Nephron (organoid): ENCODE measurements around the gene PNLIPRP1.

Experiments used
- H3K27ac Mint-ChIP-seq, 3 experiments: 2 replicates each; pipeline ENCODE4 v1.8.0; 2020; ENCODE audit warnings: mixed read lengths in 3 of 3, mild to moderate bottlenecking in 2 of 3, moderate library complexity in 1 of 3
- H3K27me3 Mint-ChIP-seq: 2 replicates; pipeline ENCODE4 v1.8.0; 2021; ENCODE audit warnings: low read depth, mild to moderate bottlenecking, moderate library complexity, mixed read lengths
- H3K36me3 Mint-ChIP-seq: 2 replicates; pipeline ENCODE4 v1.8.0; 2020; ENCODE audit warnings: low read depth, mixed read lengths
- H3K4me1 Mint-ChIP-seq: 2 replicates; pipeline ENCODE4 v1.8.0; 2020; ENCODE audit warnings: mixed read lengths
- H3K4me3 Mint-ChIP-seq, 3 experiments: 2 replicates each; pipeline ENCODE4 v1.8.0; 2020; ENCODE audit warnings: mild to moderate bottlenecking in 3 of 3, mixed read lengths in 3 of 3, moderate library complexity in 2 of 3
- H3K9me3 Mint-ChIP-seq: 2 replicates; pipeline ENCODE4 v1.8.0; 2020; ENCODE audit warnings: mixed read lengths
- CTCF ChIP-seq, 3 experiments: fragments of 200-600 bp; sonication (generic); IDR thresholded peaks; one replicate each; pipeline ENCODE4 v1.5.0; 2021; ENCODE audit warnings: antibody characterized with exemption in 3 of 3; ENCODE audit not compliant: unreplicated experiment in 3 of 3

The PNLIPRP1 gene

GRCh38 chr10:116620423-116621400 is 30.0 kb downstream of the PNLIPRP1 start, which contains the start of gene PNLIPRP2:
TSS of gene PNLIPRP2 (plus strand) at chr10:116620953.
- Mint-ChIP-seq H3K36me3 (no peaks in the 10 kb centered on the region), H3K4me3 (no peak within 1 kb of the TSS)
- TF ChIP-seq CTCF (IDR thresholded peaks at IDR 0.05; ENCODE audit: unreplicated experiment in 3 of 3): no peak

DNA sequence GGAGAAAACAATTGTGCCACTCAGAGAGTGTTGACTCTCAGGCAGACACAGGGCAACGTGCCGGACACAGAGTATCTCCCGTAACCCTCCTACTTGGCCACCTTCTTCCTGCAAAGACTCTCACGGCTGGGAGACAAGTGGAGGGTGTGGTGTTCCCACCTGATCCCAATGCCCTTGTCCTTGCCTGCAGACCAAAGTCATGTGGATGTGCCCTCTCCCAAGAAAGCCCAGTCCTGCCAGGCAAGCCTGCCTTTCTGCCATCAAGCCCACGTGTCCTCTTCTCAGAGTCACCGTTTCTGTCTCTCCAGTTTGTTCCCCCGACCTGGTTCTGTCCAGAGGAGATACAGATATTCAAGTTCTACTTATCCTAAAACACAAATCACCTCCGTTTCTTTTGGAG is 30.7 kb downstream of the PNLIPRP1 start:
- H3K36me3 Mint-ChIP-seq: no peaks in the 10 kb centered on the region
- H3K27me3 Mint-ChIP-seq: peaks cover 17% of the 10 kb centered on the region
- no peaks in the 10 kb centered on the region for H3K9me3 Mint-ChIP-seq
- no peak overlapping the region for H3K4me3 Mint-ChIP-seq
- H3K4me1 Mint-ChIP-seq: no peaks in the 10 kb centered on the region
- TF ChIP-seq CTCF (IDR thresholded peaks at IDR 0.05; ENCODE audit: unreplicated experiment in 3 of 3): no peak
- no peak overlapping the region for H3K27ac Mint-ChIP-seq

More at GRCh38 chr10:116620423-116621400, 30.0 kb downstream of the PNLIPRP1 start, which contains the start of gene PNLIPRP2:
- Mint-ChIP-seq H3K27me3 (peaks cover 9% of the 10 kb centered on the region), H3K9me3 (no peaks in the 10 kb centered on the region), H3K27ac (no peak within 1 kb of the TSS), H3K4me1 (no peaks in the 10 kb centered on the region)

DNA sequence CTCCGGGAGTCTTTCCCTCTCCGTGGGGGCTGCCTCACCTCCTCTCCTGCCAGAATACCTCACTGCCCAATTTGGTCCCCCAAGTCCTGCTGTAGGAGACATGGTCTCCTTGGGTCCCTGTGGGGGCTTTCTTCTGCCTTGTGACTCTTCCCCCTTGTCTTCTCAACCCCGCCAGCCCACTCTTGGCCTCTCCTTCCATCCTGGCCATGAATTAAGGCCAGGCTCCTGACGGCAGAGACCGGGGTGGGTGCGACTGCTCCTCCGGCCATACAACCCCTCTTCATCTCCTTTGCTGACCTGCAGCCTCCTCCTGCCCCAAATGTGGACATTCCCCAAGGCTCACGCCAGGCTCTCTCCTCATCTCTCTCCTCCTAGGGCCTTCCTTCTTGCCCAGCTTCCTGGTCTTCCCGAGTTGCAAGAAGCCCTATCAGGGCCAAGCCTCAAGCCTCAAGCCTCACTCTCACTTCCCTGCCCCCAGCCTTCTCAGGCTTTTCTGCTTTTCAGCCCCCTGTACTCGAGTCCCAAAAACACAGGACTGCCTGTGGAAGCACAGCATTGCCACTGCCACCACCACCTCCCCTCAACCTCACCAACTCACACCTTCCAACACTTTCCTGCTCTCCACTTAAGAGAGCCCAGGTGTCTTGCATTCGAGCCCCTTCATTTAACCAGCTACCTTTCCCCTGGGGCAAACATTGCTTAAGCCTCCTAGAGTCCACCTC is 31.3 kb downstream of the PNLIPRP1 start:
- no peaks in the 10 kb centered on the region for H3K36me3 Mint-ChIP-seq
- TF ChIP-seq CTCF (IDR thresholded peaks at IDR 0.05; ENCODE audit: unreplicated experiment in 3 of 3): no peak
- no peak overlapping the region for H3K27ac Mint-ChIP-seq
- H3K9me3 Mint-ChIP-seq: no peaks in the 10 kb centered on the region
- H3K4me3 Mint-ChIP-seq: no peak overlapping the region
- peaks cover 23% of the 10 kb centered on the region for H3K27me3 Mint-ChIP-seq
- no peaks in the 10 kb centered on the region for H3K4me1 Mint-ChIP-seq

GRCh38 chr10:116625845-116626244 is 35.1 kb downstream of the PNLIPRP1 start:
- Mint-ChIP-seq H3K9me3 (no peaks in the 10 kb centered on the region), H3K4me1 (no peaks in the 10 kb centered on the region), H3K36me3 (no peaks in the 10 kb centered on the region), H3K27ac (no peak overlapping the region), H3K4me3 (no peak overlapping the region), H3K27me3 (peaks cover 43% of the 10 kb centered on the region)
- no peak for TF ChIP-seq CTCF (IDR thresholded peaks at IDR 0.05; ENCODE audit: unreplicated experiment in 3 of 3)

- no peak overlapping the region for H3K27ac Mint-ChIP-seq
- H3K27me3 Mint-ChIP-seq: peaks cover 49% of the 10 kb centered on the region
- TF ChIP-seq CTCF (IDR thresholded peaks at IDR 0.05; ENCODE audit: unreplicated experiment in 3 of 3): no peak
- peak overlapping the region in 1 of 3 experiments; percentile 56 for H3K4me3 Mint-ChIP-seq
- H3K36me3 Mint-ChIP-seq: no peaks in the 10 kb centered on the region
- no peaks in the 10 kb centered on the region for H3K9me3 Mint-ChIP-seq
- no peaks in the 10 kb centered on the region for H3K4me1 Mint-ChIP-seq
These were observed 36.1 kb downstream of the PNLIPRP1 start for GRCh38 chr10:116626815-116627214.
